Lower leg skin (tissue), 3 donors: Measurements from ENCODE around the gene RET.

Source experiments
- CTCF ChIP-seq, 3 donors: fragments of 450-650 bp; IDR thresholded peaks; one replicate each; pipeline ENCODE4 v1.5.1; 2016; ENCODE audit warnings: antibody characterized with exemption in 3 of 3, mild to moderate bottlenecking in 3 of 3, moderate library complexity in 2 of 3
- POLR2A ChIP-seq, 2 donors: fragments of 450-650 bp; IDR thresholded peaks; one replicate each; pipeline ENCODE4 v1.6.1; 2016 to 2017; ENCODE audit warnings: antibody characterized with exemption in 2 of 2, mild to moderate bottlenecking in 1 of 2, moderate library complexity in 1 of 2

DNA sequence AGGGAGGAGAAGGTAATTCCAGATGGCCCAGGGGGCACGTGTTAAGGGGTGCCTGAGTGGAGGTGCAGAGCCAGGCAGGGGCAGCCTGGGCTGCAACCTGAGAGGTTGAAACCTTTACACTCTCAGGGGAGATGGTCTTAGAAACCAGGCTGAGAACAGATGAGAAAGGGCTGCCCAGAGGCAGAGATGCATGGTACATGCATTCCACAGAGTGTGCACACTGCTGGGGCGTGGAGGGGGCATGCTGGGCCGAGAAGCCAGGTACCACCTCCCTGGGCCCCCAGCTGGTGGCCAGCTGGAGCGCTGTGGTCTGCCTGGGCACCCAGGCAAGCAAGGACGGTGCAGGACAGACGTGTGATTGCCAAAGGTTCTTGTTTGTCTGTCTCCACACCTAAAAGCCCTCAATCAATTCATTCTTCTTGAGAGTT is 47.2 kb downstream of the RET start:
- no peak for TF ChIP-seq POLR2A (IDR thresholded peaks at IDR 0.05)
- no peak for TF ChIP-seq CTCF (IDR thresholded peaks at IDR 0.05)
